ENCODE measurements around the gene ADM2. TPM values are rescaled to one million over a fixed set of nuclear protein-coding genes. Genes with fewer than 3 reads are reported as not detected.

The ADM2 gene
- total RNA-seq, 3 donors from 2014 or later (not counting 1 experiment from before 2014, with no cell fraction given): 0.26 to 2.5 (median 1.5) TPM

GRCh38 chr22:50455201-50455600 lies 26.1 kb upstream of the ADM2 start:
- Histone ChIP-seq H3K9me3 (ENCODE audit: control insufficient read depth, insufficient read depth, low read length) (no peaks in the 10 kb centered on the region), H3K36me3 (ENCODE audit: control insufficient read depth, insufficient read depth, low read length) (peaks cover 65% of the 10 kb centered on the region), H3K4me1 (ENCODE audit: control insufficient read depth, insufficient read depth, low read length) (no peaks in the 10 kb centered on the region), H3K4me3 (ENCODE audit: low read length) (no peak overlapping the region), H3K27me3 (ENCODE audit: control insufficient read depth, insufficient read depth, low read length) (no peaks in the 10 kb centered on the region), H3K27ac (ENCODE audit: low read length) (no peak overlapping the region)
- no peak for TF ChIP-seq CTCF (IDR thresholded peaks at IDR 0.05)
- intact Hi-C loops (cut with micrococcal nuclease): no loop called here
- no peak for DNase-seq
- no peaks in the 10 kb centered on the region for H3K27me3 Mint-ChIP-seq (ENCODE audit: low read depth in 2 of 2)
- WGBS (ENCODE audit: insufficient coverage): 96% methylated on average over 18 of the region's 18 CpGs
- H3K9me3 Mint-ChIP-seq: no peaks in the 10 kb centered on the region
- peaks cover 10% of the 10 kb centered on the region for H3K36me3 Mint-ChIP-seq
- H3K4me3 Mint-ChIP-seq: no peak overlapping the region
- no peak overlapping the region for H3K27ac Mint-ChIP-seq
- no peak for ATAC-seq
- H3K4me1 Mint-ChIP-seq: peaks cover 8 to 13% of the 10 kb centered on the region in 2 donors

- Histone ChIP-seq H3K27ac (ENCODE audit: low read length) (no peak overlapping the region), H3K4me3 (ENCODE audit: low read length) (no peak overlapping the region), H3K27me3 (ENCODE audit: control insufficient read depth, insufficient read depth, low read length) (no peaks in the 10 kb centered on the region), H3K36me3 (ENCODE audit: control insufficient read depth, insufficient read depth, low read length) (peaks cover 72% of the 10 kb centered on the region), H3K9me3 (ENCODE audit: control insufficient read depth, insufficient read depth, low read length) (no peaks in the 10 kb centered on the region), H3K4me1 (ENCODE audit: control insufficient read depth, insufficient read depth, low read length) (no peaks in the 10 kb centered on the region)
- DNase-seq: no peak
- Mint-ChIP-seq H3K27ac (no peak overlapping the region), H3K4me3 (no peak overlapping the region), H3K27me3 (ENCODE audit: low read depth in 2 of 2) (no peaks in the 10 kb centered on the region), H3K4me1 (peaks cover 7 to 13% of the 10 kb centered on the region in 2 donors), H3K36me3 (peaks cover 8% of the 10 kb centered on the region), H3K9me3 (no peaks in the 10 kb centered on the region)
- no peak for ATAC-seq
- intact Hi-C loops (cut with micrococcal nuclease): no loop called here
- TF ChIP-seq CTCF (IDR thresholded peaks at IDR 0.05): no peak
- 92% methylated on average over 9 of the region's 11 CpGs for WGBS (ENCODE audit: insufficient coverage)
Measured at GRCh38 chr22:50456026-50456425, 25.3 kb upstream of the ADM2 start.

- intact Hi-C loops (cut with micrococcal nuclease): no loop called here
- peaks cover 1% of the 10 kb centered on the region for H3K36me3 Mint-ChIP-seq
- peak in 1 of 3 donors; percentile 32 for ATAC-seq
Measured at GRCh38 chr22:50456466-50457234, 24.7 kb upstream of the ADM2 start.

More at GRCh38 chr22:50456466-50457234, 24.7 kb upstream of the ADM2 start:
- Mint-ChIP-seq H3K27ac (peak overlapping the region; percentile 16 to 60), H3K4me1 (peaks cover under 1 to 13% of the 10 kb centered on the region in 2 donors), H3K27me3 (ENCODE audit: low read depth in 2 of 2) (no peaks in the 10 kb centered on the region), H3K9me3 (no peaks in the 10 kb centered on the region), H3K4me3 (no peak overlapping the region)
- WGBS (ENCODE audit: insufficient coverage): 95% methylated on average over 33 of the region's 34 CpGs
- Histone ChIP-seq H3K27ac (ENCODE audit: low read length) (no peak overlapping the region), H3K9me3 (ENCODE audit: control insufficient read depth, insufficient read depth, low read length) (no peaks in the 10 kb centered on the region), H3K36me3 (ENCODE audit: control insufficient read depth, insufficient read depth, low read length) (peaks cover 74% of the 10 kb centered on the region), H3K27me3 (ENCODE audit: control insufficient read depth, insufficient read depth, low read length) (no peaks in the 10 kb centered on the region), H3K4me3 (ENCODE audit: low read length) (no peak overlapping the region), H3K4me1 (ENCODE audit: control insufficient read depth, insufficient read depth, low read length) (no peaks in the 10 kb centered on the region)
- peak in 1 of 2 donors; percentile 44 for DNase-seq
- no peak for TF ChIP-seq CTCF (IDR thresholded peaks at IDR 0.05)
